Ascending aorta (tissue), 2 donors: Measurements from ENCODE around the gene ZG16B. TPM values are rescaled to one million over a fixed set of nuclear protein-coding genes. Genes with fewer than 3 reads are reported as not detected.

Source experiments
- DNase-seq, 2 donors: peaks; one replicate each; pipeline ENCODE4 v3.0.0-alpha.2; 2019; ENCODE audit warnings: low spot score in 2 of 2
- H3K27ac ChIP-seq, 2 donors: fragments of 200-600 bp; sonication (generic); one replicate each; pipeline ENCODE4 v1.5.1; 2016 to 2017; ENCODE audit warnings: mild to moderate bottlenecking in 1 of 2
- H3K27me3 ChIP-seq: fragments of 200-600 bp; sonication (generic); one replicate; pipeline ENCODE4 v1.5.1; 2017
- H3K36me3 ChIP-seq, 2 donors: fragments of 200-600 bp; sonication (generic); one replicate each; pipeline ENCODE4 v1.5.1; 2016
- H3K4me1 ChIP-seq, 2 donors: fragments of 200-600 bp; sonication (generic); one replicate each; pipeline ENCODE4 v1.5.1; 2016 to 2017; ENCODE audit warnings: mild to moderate bottlenecking in 1 of 2
- H3K4me3 ChIP-seq, 2 donors: fragments of 200-600 bp; sonication (generic); one replicate each; pipeline ENCODE4 v1.5.1; 2016 to 2017; ENCODE audit warnings: mild to moderate bottlenecking in 1 of 2
- H3K9me3 ChIP-seq, 2 donors: fragments of 200-600 bp; sonication (generic); one replicate each; pipeline ENCODE4 v1.5.1; 2016
- CTCF ChIP-seq, 3 experiments: fragments of 200-600 bp in 2 of 3; fragments of 450-650 bp in 1 of 3; sonication (generic) in 2 of 3; IDR thresholded peaks; one replicate each; pipeline ENCODE4 v1.5.1; 2016 to 2019; ENCODE audit warnings: antibody characterized with exemption in 3 of 3, mild to moderate bottlenecking in 1 of 3, moderate library complexity in 1 of 3
- intact Hi-C: fragments of 100-400 bp; cut with DNase I; formaldehyde crosslinking; loops from one replicate; pipeline ENCODE4 v1.15.1; 2023
- total RNA-seq: library from RNA; depleted of rRNA; stranded (reverse); fragments of >200 nt; gene quantifications from one replicate; pipeline ENCODE4 v1.1.0, GENCODE V29; 2016

The ZG16B gene
- not detected for total RNA-seq

GRCh38 chr16:2829501-2830354 is at the start of gene ZG16B:
ZG16B (plus strand) TSS chr16:2830303; CDS start chr16:2830442, 139 bp downstream.
- H3K9me3 ChIP-seq, result no peaks in the 10 kb centered on the region
- H3K27me3 ChIP-seq, result no peaks in the 10 kb centered on the region
- intact Hi-C loops, result no loop called here
- no peak within 1 kb of the TSS for H3K27ac ChIP-seq
- no peaks in the 10 kb centered on the region for H3K36me3 ChIP-seq
- no peaks in the 10 kb centered on the region for H3K4me1 ChIP-seq
- TF ChIP-seq CTCF (IDR thresholded peaks at IDR 0.05), result no peak
- H3K4me3 ChIP-seq, result no peak within 1 kb of the TSS
- no peak for DNase-seq

DNA sequence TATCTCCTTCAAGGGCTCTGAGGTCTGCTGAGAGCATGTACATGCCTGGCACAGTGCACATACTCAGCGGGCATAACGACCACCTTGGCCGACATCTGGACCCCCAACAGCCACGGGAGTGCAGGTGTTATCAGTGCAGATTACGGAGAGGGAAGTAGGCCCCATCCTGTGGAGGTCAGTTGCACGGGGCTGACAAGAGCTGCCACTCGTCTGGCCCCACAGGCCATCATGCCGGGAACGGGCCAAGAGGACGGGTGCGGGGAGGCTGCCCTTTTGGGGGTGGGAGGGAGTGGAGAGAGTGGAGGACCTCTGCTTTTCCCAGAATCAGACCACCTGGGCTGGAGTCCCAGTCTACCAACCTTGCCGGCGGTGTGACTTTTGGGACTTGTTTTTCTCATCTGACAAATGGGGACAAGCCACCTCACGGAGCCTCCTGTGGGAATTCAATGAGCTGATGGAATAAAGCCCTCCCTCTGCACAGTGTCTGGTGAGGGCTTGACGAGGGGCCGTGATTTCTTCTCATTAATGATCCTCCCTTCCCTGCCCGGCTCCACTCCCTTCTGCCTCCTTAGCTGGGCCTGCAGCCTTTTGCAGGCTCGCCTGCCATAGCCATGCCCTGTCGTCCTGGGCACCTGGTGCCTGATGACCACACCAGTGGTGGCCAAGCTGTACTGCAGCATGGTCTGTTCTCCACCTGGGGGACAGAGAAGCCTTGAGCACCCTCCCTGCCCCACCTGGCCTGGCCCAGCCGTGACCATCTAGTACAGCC is 47.3 kb upstream of the ZG16B start:
- H3K9me3 ChIP-seq, result no peaks in the 10 kb centered on the region
- H3K4me3 ChIP-seq, result no peak overlapping the region
- H3K36me3 ChIP-seq, result no peaks in the 10 kb centered on the region
- peaks cover 0 to 10% of the 10 kb centered on the region in 2 donors for H3K4me1 ChIP-seq
- TF ChIP-seq CTCF (IDR thresholded peaks at IDR 0.05), result no peak
- peaks cover 15% of the 10 kb centered on the region for H3K27me3 ChIP-seq
- H3K27ac ChIP-seq, result no peak overlapping the region
- intact Hi-C loops, result no loop called here
- DNase-seq, result peak in 1 of 2 donors; percentile 53

DNA sequence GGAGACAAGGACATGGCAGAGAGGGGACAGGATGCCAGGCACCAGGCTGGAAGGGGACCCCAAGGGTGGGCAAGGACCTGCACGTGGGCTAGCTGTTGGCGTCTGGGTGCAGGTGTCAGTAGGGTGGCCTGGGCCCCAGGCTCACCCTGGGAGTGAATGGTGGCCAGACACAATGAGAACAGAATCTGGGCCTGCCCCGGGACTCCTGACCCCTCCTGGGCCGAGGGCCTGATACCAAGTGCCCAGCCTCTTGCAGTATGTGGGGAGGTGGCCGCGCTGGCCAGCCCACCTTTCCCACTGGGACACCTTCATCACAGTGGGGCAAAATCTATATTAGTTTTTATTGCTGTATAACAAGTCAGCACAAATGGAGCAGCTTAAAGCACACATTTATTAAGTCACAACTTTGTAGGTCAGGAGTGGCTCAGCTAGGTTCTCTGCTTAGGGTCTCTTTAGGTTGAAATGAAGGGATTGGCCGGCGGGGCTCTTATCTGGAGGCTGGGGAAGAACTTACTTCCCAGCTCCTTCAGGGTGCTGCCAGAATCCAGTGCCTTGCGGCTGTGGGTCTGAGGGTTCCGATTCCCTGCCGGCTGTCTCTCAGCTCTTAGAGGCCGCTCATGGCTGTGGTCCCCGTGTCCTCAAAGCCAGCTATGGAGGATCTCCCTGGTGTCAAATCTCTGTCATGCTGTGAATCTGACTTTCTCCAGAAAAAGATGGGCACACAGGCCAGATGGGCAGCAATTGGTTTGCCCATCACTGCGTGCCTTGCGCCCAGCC is 46.3 kb upstream of the ZG16B start:
- no peak overlapping the region for H3K27ac ChIP-seq
- peaks cover 0 to 3% of the 10 kb centered on the region in 2 donors for H3K4me1 ChIP-seq
- H3K27me3 ChIP-seq, result peaks cover 19% of the 10 kb centered on the region
- H3K4me3 ChIP-seq, result no peak overlapping the region
- no peak for TF ChIP-seq CTCF (IDR thresholded peaks at IDR 0.05)
- intact Hi-C loops, result no loop called here
- no peaks in the 10 kb centered on the region for H3K9me3 ChIP-seq
- DNase-seq, result no peak
- no peaks in the 10 kb centered on the region for H3K36me3 ChIP-seq

GRCh38 chr16:2784358-2785100 is 45.6 kb upstream of the ZG16B start:
- no peaks in the 10 kb centered on the region for H3K4me1 ChIP-seq
- TF ChIP-seq CTCF (IDR thresholded peaks at IDR 0.05), result no peak
- H3K27ac ChIP-seq, result no peak overlapping the region
- H3K9me3 ChIP-seq, result no peaks in the 10 kb centered on the region
- intact Hi-C loops, result no loop called here
- H3K36me3 ChIP-seq, result no peaks in the 10 kb centered on the region
- H3K4me3 ChIP-seq, result peak overlapping the region; percentile 21 to 57
- DNase-seq, result peak in 1 of 2 donors; percentile 61
- H3K27me3 ChIP-seq, result peaks cover 19% of the 10 kb centered on the region
